Upper lobe of right lung (tissue), 1 donor: ENCODE results near the gene CHML. TPM values are rescaled to one million over a fixed set of nuclear protein-coding genes. Genes with fewer than 3 reads are reported as not detected.

Experiments
- ATAC-seq: fragments of 200-7000 bp; cut with Tn5 transposase; one replicate; pipeline ENCODE4 v1.9.1; 2020; ENCODE audit warnings: mild to moderate bottlenecking, moderate library complexity
- DNase-seq: peaks from one replicate; pipeline ENCODE4 v3.0.0-alpha.2; 2020
- H3K27ac ChIP-seq: fragments of 200-600 bp; one replicate; pipeline ENCODE4 v1.8.0; 2022
- H3K27me3 ChIP-seq: fragments of 200-600 bp; one replicate; pipeline ENCODE4 v1.8.0; 2022; ENCODE audit warnings: mild to moderate bottlenecking
- H3K36me3 ChIP-seq: fragments of 200-600 bp; one replicate; pipeline ENCODE4 v1.8.0; 2022
- H3K4me1 ChIP-seq: fragments of 200-600 bp; one replicate; pipeline ENCODE4 v1.8.0; 2022
- H3K4me3 ChIP-seq: fragments of 200-600 bp; one replicate; pipeline ENCODE4 v1.8.0; 2022; ENCODE audit warnings: mild to moderate bottlenecking
- H3K9me3 ChIP-seq: fragments of 200-600 bp; one replicate; pipeline ENCODE4 v1.8.0; 2022
- CTCF ChIP-seq: fragments of 200-600 bp; IDR thresholded peaks from one replicate; pipeline ENCODE4 v1.8.0; 2022; ENCODE audit warnings: antibody characterized with exemption
- intact Hi-C: fragments of 100-400 bp; cut with DNase I; formaldehyde crosslinking; loops from one replicate; pipeline ENCODE4 v1.11.0; 2022
- total RNA-seq: library from RNA; stranded (reverse); fragmentation: NEBNext Ultra II Directional; extraction: Animal tissue kit (Norgen Biotek cat#: 25700); gene quantifications from one replicate; pipeline ENCODE4 v1.2.1, GENCODE V29; 2021
- donor health status: DM: no; HTN: yes; CAD: no; lungs with severe emphysema.

CHML gene
- total RNA-seq, 1 donor from 2014 or later, result 16.8 TPM

- TF ChIP-seq CTCF, result no peak
- peaks cover 3% of the 10 kb centered on the region for H3K36me3 ChIP-seq
- no peak overlapping the region for H3K4me3 ChIP-seq
- no peak overlapping the region for H3K27ac ChIP-seq
- H3K9me3 ChIP-seq, result no peaks in the 10 kb centered on the region
- intact Hi-C loops, result no loop called here
- DNase-seq (no peak), ATAC-seq (no peak)
- no peaks in the 10 kb centered on the region for H3K27me3 ChIP-seq
- peaks cover 14% of the 10 kb centered on the region for H3K4me1 ChIP-seq
Observed at GRCh38 chr1:241635556-241636152, 4.5 kb downstream of the CHML start.

DNA sequence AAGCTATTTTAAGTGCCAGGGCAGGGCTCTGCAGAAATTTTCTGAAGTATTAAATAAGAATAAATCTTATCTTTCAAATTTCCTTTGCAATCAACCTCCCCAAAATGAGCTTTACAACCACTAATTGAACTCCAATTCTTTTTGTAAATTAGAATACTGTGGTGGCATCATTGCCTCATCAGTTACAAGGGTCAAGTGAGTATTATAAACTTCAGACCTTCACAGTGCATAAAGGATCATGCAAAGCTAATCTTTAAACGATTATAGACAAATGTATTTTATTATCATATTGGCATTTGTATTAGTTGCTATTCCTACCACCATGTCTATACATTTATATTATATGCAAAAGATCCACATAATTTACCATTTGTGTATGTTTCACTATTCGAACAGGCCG lies 7.2 kb downstream of the CHML start:
- no peaks in the 10 kb centered on the region for H3K9me3 ChIP-seq
- H3K27ac ChIP-seq, result no peak overlapping the region
- no peaks in the 10 kb centered on the region for H3K27me3 ChIP-seq
- DNase-seq (no peak), ATAC-seq (no peak)
- intact Hi-C loops, result no loop called here
- H3K36me3 ChIP-seq, result peaks cover 3% of the 10 kb centered on the region
- no peaks in the 10 kb centered on the region for H3K4me1 ChIP-seq
- no peak for TF ChIP-seq CTCF
- H3K4me3 ChIP-seq, result no peak overlapping the region

DNA sequence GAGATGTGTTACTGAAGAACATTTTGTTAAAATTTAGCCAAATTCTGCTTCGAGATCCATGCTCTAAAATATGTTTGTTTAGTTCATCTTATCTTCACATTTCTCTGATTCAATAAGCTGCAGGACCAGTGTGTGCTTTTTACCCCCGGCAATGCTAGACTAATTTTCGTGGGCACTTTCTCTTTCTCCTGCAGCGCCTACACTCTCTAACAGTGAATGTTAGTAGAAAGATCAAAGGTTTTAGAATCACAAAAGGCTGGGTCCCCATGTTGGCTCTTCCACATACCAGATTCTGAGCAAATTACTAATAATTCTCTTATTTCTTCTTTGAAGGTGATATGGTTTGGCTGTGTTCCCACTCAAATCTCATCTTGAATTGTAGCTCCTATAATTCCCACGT lies 8.5 kb downstream of the CHML start:
- intact Hi-C loops, result no loop called here
- H3K36me3 ChIP-seq, result peaks cover 3% of the 10 kb centered on the region

DNA sequence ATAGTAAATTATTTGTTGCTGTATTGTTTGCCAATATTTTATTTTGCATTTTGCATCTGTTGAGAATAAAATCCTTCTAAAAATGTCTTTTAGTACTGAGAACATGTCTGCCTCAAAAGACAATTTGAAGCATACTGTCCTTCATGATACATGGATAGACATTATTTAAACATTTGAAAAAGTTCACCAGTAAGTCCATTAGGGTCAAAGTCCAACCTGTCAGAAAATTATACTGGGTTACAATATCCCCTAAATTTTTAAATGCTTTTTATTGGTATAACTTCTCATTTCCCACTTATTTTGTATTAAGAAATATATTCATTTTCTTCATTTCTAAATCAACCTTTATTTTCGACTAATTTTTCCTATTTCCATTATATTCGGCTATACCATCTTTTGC lies 9.3 kb downstream of the CHML start:
- ATAC-seq, result no peak
- DNase-seq, result no peak
- no peaks in the 10 kb centered on the region for H3K9me3 ChIP-seq
- intact Hi-C loops, result no loop called here
- no peak for TF ChIP-seq CTCF
- H3K27me3 ChIP-seq, result no peaks in the 10 kb centered on the region
- H3K4me3 ChIP-seq, result no peak overlapping the region
- H3K4me1 ChIP-seq, result no peaks in the 10 kb centered on the region
- H3K36me3 ChIP-seq, result peaks cover 3% of the 10 kb centered on the region
- no peak overlapping the region for H3K27ac ChIP-seq

More for the DNA sequence above, 8.5 kb downstream of the CHML start:
- Histone ChIP-seq H3K27ac (no peak overlapping the region), H3K27me3 (no peaks in the 10 kb centered on the region), H3K4me3 (no peak overlapping the region), H3K9me3 (no peaks in the 10 kb centered on the region), H3K4me1 (no peaks in the 10 kb centered on the region)
- ATAC-seq, result no peak
- DNase-seq, result no peak
- no peak for TF ChIP-seq CTCF

DNA sequence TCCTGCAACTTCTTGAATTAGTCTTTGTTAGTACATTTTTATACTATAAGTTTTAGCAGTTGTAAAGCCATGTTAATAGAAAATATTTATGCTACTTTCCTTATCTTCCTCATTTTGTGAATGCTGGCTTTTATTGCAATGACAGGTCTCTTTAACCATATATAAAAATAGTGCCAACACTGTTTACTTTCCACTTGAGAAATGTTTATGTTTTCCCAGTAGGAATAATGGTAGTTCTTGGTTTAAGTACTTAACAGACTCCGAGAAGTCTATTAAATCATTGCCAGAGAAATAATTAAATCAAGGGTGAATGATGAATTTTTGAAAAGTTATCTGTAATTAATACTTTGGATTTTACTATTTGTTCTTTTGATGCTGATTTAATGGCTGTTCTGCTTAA lies 9.7 kb downstream of the CHML start:
- Histone ChIP-seq H3K36me3 (peaks cover 3% of the 10 kb centered on the region), H3K27me3 (no peaks in the 10 kb centered on the region), H3K4me1 (no peaks in the 10 kb centered on the region), H3K27ac (no peak overlapping the region), H3K9me3 (no peaks in the 10 kb centered on the region), H3K4me3 (no peak overlapping the region)
- intact Hi-C loops, result no loop called here
- DNase-seq, result no peak
- no peak for TF ChIP-seq CTCF
- ATAC-seq, result no peak

DNA sequence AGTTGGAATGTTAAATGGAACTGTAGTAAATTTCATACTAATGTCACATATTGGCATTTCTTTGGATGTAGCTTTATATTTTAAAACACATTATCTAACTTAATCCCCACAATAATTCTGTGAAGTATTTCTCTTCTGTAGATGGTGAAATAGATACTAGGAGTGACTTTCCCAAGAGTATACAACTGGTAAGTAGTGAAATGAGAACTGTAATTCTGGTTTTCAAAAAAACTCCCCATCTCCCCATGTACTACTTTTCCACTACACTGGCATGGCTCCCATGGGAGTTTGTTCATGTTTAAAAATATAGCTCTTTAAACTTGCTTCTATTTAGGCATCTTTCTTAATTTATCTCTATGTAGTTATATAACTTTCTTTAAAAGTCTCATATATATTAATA lies 10.2 kb downstream of the CHML start:
- no peak for DNase-seq
- no peak overlapping the region for H3K4me3 ChIP-seq
- TF ChIP-seq CTCF, result no peak
- no peak overlapping the region for H3K27ac ChIP-seq
- no peaks in the 10 kb centered on the region for H3K9me3 ChIP-seq
- H3K36me3 ChIP-seq, result peaks cover 3% of the 10 kb centered on the region
- no peaks in the 10 kb centered on the region for H3K4me1 ChIP-seq
- no peak for ATAC-seq
- intact Hi-C loops, result no loop called here
- H3K27me3 ChIP-seq, result no peaks in the 10 kb centered on the region
